OCI-LY7 (cell line): ENCODE data around the gene GTPBP8. TPM values are rescaled to one million over a fixed set of nuclear protein-coding genes. Genes with fewer than 3 reads are reported as not detected.
A peak's percentile ranks its signal among the peaks of the same experiment; 100 is the strongest.

Experiments used
- BruUV-seq: library from RNA; stranded (reverse); fragments of 400-500 nt; replicated peaks from 2 replicates; lab custom pipeline; 2021; lab: Mats Ljungman, UMichigan
- CTCF ChIA-PET: fragments of 300-600 bp; sonication (Branson Sonifier 250); formaldehyde crosslinking; loops from one replicate; lab custom pipeline; 2022; ENCODE audit warnings: antibody characterized with exemption; ENCODE audit not compliant: unreplicated experiment; lab: Charles Lee
- POLR2A ChIA-PET: fragments of 300-600 bp; sonication (Branson Sonifier 250); formaldehyde crosslinking; loops from one replicate; lab custom pipeline; 2022; ENCODE audit warnings: antibody characterized with exemption; lab: Charles Lee
- DNase-seq: peaks from one replicate; pipeline ENCODE4 v3.0.0-alpha.2; 2015; ENCODE audit warnings: low spot score
- H2AFZ ChIP-seq: fragments of 200-600 bp; sonication (generic), shearing (Covaris generic); 2 replicates; pipeline ENCODE4 v1.6.1; 2014; ENCODE audit warnings: mild to moderate bottlenecking, antibody characterized with exemption, low read length, moderate library complexity
- H3K27ac ChIP-seq: fragments of 200-600 bp; sonication (generic); 2 replicates; pipeline ENCODE4 v1.5.1; 2014; ENCODE audit warnings: mixed run types, low read depth, mild to moderate bottlenecking, moderate library complexity, low read length, inconsistent platforms; ENCODE audit not compliant: poor library complexity, severe bottlenecking
- H3K36me3 ChIP-seq: fragments of 200-600 bp; sonication (generic); 2 replicates; pipeline ENCODE4 v1.6.1; 2014; ENCODE audit warnings: mild to moderate bottlenecking, antibody characterized with exemption, low read length, moderate library complexity, mixed read lengths; ENCODE audit not compliant: insufficient read depth
- H3K4me1 ChIP-seq: fragments of 200-600 bp; sonication (generic); 2 replicates; pipeline ENCODE4 v1.5.1; 2014; ENCODE audit warnings: mild to moderate bottlenecking, low read length; ENCODE audit not compliant: insufficient read depth, poor library complexity, severe bottlenecking
- H3K4me2 ChIP-seq: fragments of 200-600 bp; sonication (generic); 2 replicates; pipeline ENCODE4 v1.6.1; 2014; ENCODE audit warnings: mild to moderate bottlenecking, low read length
- H3K4me3 ChIP-seq: fragments of 200-600 bp; sonication (generic); 2 replicates; pipeline ENCODE4 v1.5.1; 2014; ENCODE audit warnings: mild to moderate bottlenecking, low read depth, low read length; ENCODE audit not compliant: poor library complexity, severe bottlenecking
- H3K79me2 ChIP-seq: fragments of 200-600 bp; sonication (generic); 2 replicates; pipeline ENCODE4 v1.6.1; 2016; ENCODE audit warnings: low read depth, mild to moderate bottlenecking, low read length, moderate library complexity, mixed read lengths; ENCODE audit not compliant: insufficient read depth
- H3K9me2 ChIP-seq: fragments of 200-600 bp; sonication (generic); 2 replicates; pipeline ENCODE4 v1.6.1; 2016; ENCODE audit warnings: mild to moderate bottlenecking, low read length, mixed read lengths; ENCODE audit not compliant: insufficient read depth
- H3K9me3 ChIP-seq: fragments of 200-600 bp; sonication (generic); 2 replicates; pipeline ENCODE4 v1.6.1; 2014; ENCODE audit warnings: mild to moderate bottlenecking, mixed run types, low read length, mixed read lengths
- H4K20me1 ChIP-seq: fragments of 200-600 bp; sonication (generic); 2 replicates; pipeline ENCODE4 v1.6.1; 2014; ENCODE audit warnings: mild to moderate bottlenecking, antibody characterized with exemption, low read length, moderate library complexity, mixed read lengths; ENCODE audit not compliant: insufficient read depth
- CTCF ChIP-seq: fragments of 200-600 bp; sonication (generic); conservative IDR thresholded peaks from 2 replicates; pipeline ENCODE4 v1.5.1; 2014; ENCODE audit warnings: mild to moderate bottlenecking, antibody characterized with exemption, low read length, moderate library complexity, mixed read lengths
- EZH2phosphoT487 ChIP-seq: fragments of 200-600 bp; sonication (generic); IDR thresholded peaks from 2 replicates; pipeline ENCODE4 v1.6.1; 2018; ENCODE audit warnings: low read depth, borderline replicate concordance, mild to moderate bottlenecking, mixed run types, antibody characterized with exemption, low read length, moderate library complexity, mixed read lengths
- intact Hi-C: fragments of 100-400 bp; cut with micrococcal nuclease; formaldehyde crosslinking; loops from one replicate; pipeline ENCODE4 v1.10.0; 2022; ENCODE audit not compliant: unreplicated experiment
- total RNA-seq, 2 experiments: library from RNA; depleted of rRNA in 1 of 2; stranded (reverse); fragments of >200 nt in 1 of 2; shearing (Covaris generic) in 1 of 2; gene quantifications; 2 replicates each; pipeline ENCODE4 v1.2.3, GENCODE V29; 2014 to 2022

Gene GTPBP8
- total RNA-seq, 2 experiments from 2014 or later: 21.9 to 23.8 TPM

GRCh38 chr3:112979244-112979832, 11.4 kb upstream of the GTPBP8 start:
- Histone ChIP-seq H3K79me2 (no peaks in the 10 kb centered on the region), H3K4me1 (peaks cover 19% of the 10 kb centered on the region), H3K27ac (no peak overlapping the region), H3K4me2 (no peak overlapping the region), H4K20me1 (no peaks in the 10 kb centered on the region), H2AFZ (no peak overlapping the region), H3K4me3 (no peak overlapping the region), H3K9me3 (no peaks in the 10 kb centered on the region), H3K36me3 (no peaks in the 10 kb centered on the region), H3K9me2 (no peaks in the 10 kb centered on the region)
- DNase-seq: peak; percentile 63
- TF ChIP-seq CTCF: peak; percentile 94
- TF ChIP-seq EZH2phosphoT487: no peak
- intact Hi-C loops: loop anchor here (1.0 to 2.0 kb wide), 3 partner anchors 167 to 336 kb away; no protein-coding TSS in a partner anchor
- BruUV-seq: no TSS peak
- POLR2A ChIA-PET: interaction anchor here (0.6 to 2.1 kb wide), 6 partner anchors 9 to 367 kb away, joined by 3 to 11 read pairs (median 4); partner anchors contain the start of gene GTPBP8
- CTCF ChIA-PET: interaction anchor here (1.3 to 1.6 kb wide), 2 partner anchors 8 to 244 kb away, joined by 8 to 12 read pairs; no protein-coding TSS in a partner anchor

GRCh38 chr3:112980080-112980479, 10.7 kb upstream of the GTPBP8 start:
- Histone ChIP-seq H3K4me2 (no peak overlapping the region), H3K9me2 (no peaks in the 10 kb centered on the region), H2AFZ (no peak overlapping the region), H3K36me3 (no peaks in the 10 kb centered on the region), H3K27ac (no peak overlapping the region), H3K4me1 (peaks cover 19% of the 10 kb centered on the region), H3K4me3 (no peak overlapping the region), H3K79me2 (no peaks in the 10 kb centered on the region), H4K20me1 (no peaks in the 10 kb centered on the region), H3K9me3 (no peaks in the 10 kb centered on the region)
- no TSS peak for BruUV-seq
- ChIA-PET POLR2A (interaction anchor here (2.1 kb wide), 1 partner anchor 11 kb away, joined by 11 read pairs; the partner anchor contains the start of gene GTPBP8), CTCF (no interaction called here)
- no peak for TF ChIP-seq CTCF
- TF ChIP-seq EZH2phosphoT487: no peak
- DNase-seq: no peak
- intact Hi-C loops: no loop called here

- Histone ChIP-seq H4K20me1 (no peaks in the 10 kb centered on the region), H3K36me3 (no peaks in the 10 kb centered on the region), H3K9me3 (no peaks in the 10 kb centered on the region), H3K9me2 (no peaks in the 10 kb centered on the region), H3K79me2 (no peaks in the 10 kb centered on the region), H3K4me1 (peaks cover 6% of the 10 kb centered on the region), H2AFZ (peak overlapping the region; percentile 57; the same call in 1 of the 2 replicates), H3K4me3 (no peak overlapping the region), H3K4me2 (no peak overlapping the region), H3K27ac (no peak overlapping the region)
- POLR2A ChIA-PET: interaction anchor here (0.7 to 1.7 kb wide), 5 partner anchors 8 to 406 kb away, joined by 3 to 4 read pairs (median 4); partner anchors contain the start of gene GTPBP8
- TF ChIP-seq CTCF (no peak), EZH2phosphoT487 (no peak)
- DNase-seq: no peak
- intact Hi-C loops: no loop called here
- BruUV-seq: no TSS peak
- CTCF ChIA-PET: no interaction called here
Observed at GRCh38 chr3:112982710-112983109, 8.1 kb upstream of the GTPBP8 start.
